Vagina (tissue), 2 donors: Measurements from ENCODE around the gene STAP2. TPM values are rescaled to one million over a fixed set of nuclear protein-coding genes. Genes with fewer than 3 reads are reported as not detected.

Experiments
- DNase-seq, 2 donors: peaks; one replicate each; pipeline ENCODE4 v3.0.0-alpha.2; 2017; ENCODE audit errors: extremely low spot score in 2 of 2
- H3K27ac ChIP-seq: fragments of 200-600 bp; sonication (generic); one replicate; pipeline ENCODE4 v1.5.1; 2019
- H3K27me3 ChIP-seq: fragments of 200-600 bp; sonication (generic); one replicate; pipeline ENCODE4 v1.5.1; 2019
- H3K36me3 ChIP-seq, 2 donors: fragments of 200-600 bp; sonication (generic); one replicate each; pipeline ENCODE4 v1.5.1; 2017 to 2019
- H3K4me1 ChIP-seq: fragments of 200-600 bp; sonication (generic); one replicate; pipeline ENCODE4 v1.5.1; 2019
- H3K4me3 ChIP-seq, 2 donors: fragments of 200-600 bp; sonication (generic); 1 replicate in 1 of 2; 2 replicates in 1 of 2; pipeline ENCODE4 v1.5.1; 2016 to 2019
- H3K9me3 ChIP-seq: fragments of 200-600 bp; sonication (generic); one replicate; pipeline ENCODE4 v1.5.1; 2019
- POLR2A ChIP-seq, 2 donors: fragments of 450-650 bp; IDR thresholded peaks; one replicate each; pipeline ENCODE4 v1.6.1; 2017; ENCODE audit warnings: antibody characterized with exemption in 2 of 2, mild to moderate bottlenecking in 2 of 2, moderate library complexity in 2 of 2
- POLR2AphosphoS5 ChIP-seq, 2 donors: sonication (generic); formaldehyde crosslinking; IDR thresholded peaks; one replicate each; pipeline ENCODE4 v1.9.0; 2017; ENCODE audit warnings: antibody characterized with exemption in 2 of 2, mild to moderate bottlenecking in 2 of 2, low read depth in 1 of 2; ENCODE audit not compliant: insufficient read depth in 1 of 2
- intact Hi-C: fragments of 100-400 bp; cut with DNase I; formaldehyde crosslinking; loops from one replicate; pipeline ENCODE4 v1.15.1; 2023
- total RNA-seq: library from RNA; depleted of rRNA; stranded (reverse); fragments of >200 nt; gene quantifications from one replicate; pipeline ENCODE4 v1.2.3, GENCODE V29; 2016
- TF ChIP-seq, protein P1 (sequence below), 3 experiments: fragments of 450-650 bp in 2 of 3; fragments of 200-600 bp in 1 of 3; sonication (generic) in 1 of 3; IDR thresholded peaks; one replicate each; pipeline ENCODE4 v1.5.1; 2017 to 2019; ENCODE audit warnings: antibody characterized with exemption in 3 of 3, mild to moderate bottlenecking in 2 of 3, moderate library complexity in 2 of 3

The STAP2 gene
- total RNA-seq, 1 donor from 2014 or later = 29.2 TPM

DNA sequence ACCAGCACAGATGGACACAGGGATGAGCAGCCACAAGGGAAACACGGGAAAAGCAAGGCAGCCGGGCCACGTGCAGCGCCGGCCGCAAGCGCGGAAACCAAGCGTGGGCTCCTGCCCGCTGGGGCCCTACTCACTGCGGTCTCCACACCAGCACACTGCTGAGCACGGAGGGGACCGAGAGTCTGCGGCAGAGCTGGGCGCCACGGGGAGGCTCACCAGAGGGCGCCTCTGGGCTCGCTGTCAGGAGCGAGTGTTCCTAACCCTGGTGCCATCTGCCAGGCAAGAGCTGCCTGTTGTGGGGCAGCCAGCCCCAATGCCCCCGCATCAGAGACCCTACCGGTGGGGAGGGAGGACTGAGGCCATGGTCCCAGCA lies 31.2 kb upstream of the STAP2 start:
- intact Hi-C loops = no loop called here
- peaks cover 80% of the 10 kb centered on the region for H3K4me1 ChIP-seq
- H3K27me3 ChIP-seq = no peaks in the 10 kb centered on the region
- no peak for DNase-seq
- peak overlapping the region; percentile 27 to 35 for H3K4me3 ChIP-seq
- no peaks in the 10 kb centered on the region for H3K9me3 ChIP-seq
- H3K36me3 ChIP-seq = peaks cover 0 to 16% of the 10 kb centered on the region in 2 donors
- peak overlapping the region; percentile 90 for H3K27ac ChIP-seq
- TF ChIP-seq POLR2AphosphoS5 (IDR thresholded peaks at IDR 0.05; ENCODE audit: insufficient read depth in 1 of 2, low read depth in 1 of 2) = no peak
- TF ChIP-seq POLR2A (IDR thresholded peaks at IDR 0.05) = no peak
- TF ChIP-seq, protein P1, sequence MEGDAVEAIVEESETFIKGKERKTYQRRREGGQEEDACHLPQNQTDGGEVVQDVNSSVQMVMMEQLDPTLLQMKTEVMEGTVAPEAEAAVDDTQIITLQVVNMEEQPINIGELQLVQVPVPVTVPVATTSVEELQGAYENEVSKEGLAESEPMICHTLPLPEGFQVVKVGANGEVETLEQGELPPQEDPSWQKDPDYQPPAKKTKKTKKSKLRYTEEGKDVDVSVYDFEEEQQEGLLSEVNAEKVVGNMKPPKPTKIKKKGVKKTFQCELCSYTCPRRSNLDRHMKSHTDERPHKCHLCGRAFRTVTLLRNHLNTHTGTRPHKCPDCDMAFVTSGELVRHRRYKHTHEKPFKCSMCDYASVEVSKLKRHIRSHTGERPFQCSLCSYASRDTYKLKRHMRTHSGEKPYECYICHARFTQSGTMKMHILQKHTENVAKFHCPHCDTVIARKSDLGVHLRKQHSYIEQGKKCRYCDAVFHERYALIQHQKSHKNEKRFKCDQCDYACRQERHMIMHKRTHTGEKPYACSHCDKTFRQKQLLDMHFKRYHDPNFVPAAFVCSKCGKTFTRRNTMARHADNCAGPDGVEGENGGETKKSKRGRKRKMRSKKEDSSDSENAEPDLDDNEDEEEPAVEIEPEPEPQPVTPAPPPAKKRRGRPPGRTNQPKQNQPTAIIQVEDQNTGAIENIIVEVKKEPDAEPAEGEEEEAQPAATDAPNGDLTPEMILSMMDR (IDR thresholded peaks at IDR 0.05) = no peak

DNA sequence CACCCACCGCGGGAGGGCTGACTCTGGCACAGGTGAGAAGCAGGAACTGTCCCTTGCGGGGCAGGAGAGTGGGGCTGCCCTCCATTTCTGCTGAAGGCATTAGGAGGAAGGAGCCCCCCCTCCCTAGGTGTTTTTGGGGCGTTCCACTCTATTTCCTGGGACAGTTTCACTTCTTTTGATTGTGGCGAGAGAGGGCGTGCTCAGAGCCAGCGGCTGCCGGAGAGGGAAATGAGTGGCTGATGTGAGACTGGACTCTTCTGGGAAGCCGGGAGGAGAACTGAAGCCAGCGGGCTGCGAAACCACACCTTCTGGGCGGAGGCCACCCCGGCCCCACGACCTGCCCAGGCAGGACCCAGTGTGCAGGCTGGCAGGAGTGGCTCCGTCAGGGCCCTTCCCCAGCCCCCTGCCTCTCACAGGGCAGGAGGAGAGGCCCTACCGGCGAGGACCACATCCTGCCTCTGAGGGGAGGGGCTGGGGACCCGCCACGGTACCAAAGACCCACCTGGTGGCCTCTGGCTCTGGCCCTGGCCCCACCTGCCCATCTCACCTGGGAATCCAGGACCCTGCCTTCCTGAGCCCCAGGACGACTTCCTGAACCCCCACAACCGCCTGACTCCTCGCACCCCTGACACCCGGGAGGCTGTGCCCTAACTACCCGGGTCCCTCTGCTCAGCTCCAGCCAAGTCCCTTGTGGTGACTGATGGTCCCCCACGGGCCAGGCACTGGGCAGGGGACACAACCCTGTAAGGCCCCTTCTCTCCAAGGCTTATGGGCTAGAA lies 30.7 kb upstream of the STAP2 start:
- no peaks in the 10 kb centered on the region for H3K27me3 ChIP-seq
- no peak for TF ChIP-seq POLR2A (IDR thresholded peaks at IDR 0.05)
- peak in 1 of 2 donors; percentile 55 for TF ChIP-seq POLR2AphosphoS5 (IDR thresholded peaks at IDR 0.05; ENCODE audit: insufficient read depth in 1 of 2, low read depth in 1 of 2)
- TF ChIP-seq, protein P1 (IDR thresholded peaks at IDR 0.05) = no peak
- intact Hi-C loops = no loop called here
- no peaks in the 10 kb centered on the region for H3K9me3 ChIP-seq
- H3K4me3 ChIP-seq = peak overlapping the region; percentile 27 to 35
- H3K36me3 ChIP-seq = peaks cover 0 to 17% of the 10 kb centered on the region in 2 donors
- DNase-seq = no peak
- peaks cover 74% of the 10 kb centered on the region for H3K4me1 ChIP-seq
- peak overlapping the region; percentile 90 for H3K27ac ChIP-seq

DNA sequence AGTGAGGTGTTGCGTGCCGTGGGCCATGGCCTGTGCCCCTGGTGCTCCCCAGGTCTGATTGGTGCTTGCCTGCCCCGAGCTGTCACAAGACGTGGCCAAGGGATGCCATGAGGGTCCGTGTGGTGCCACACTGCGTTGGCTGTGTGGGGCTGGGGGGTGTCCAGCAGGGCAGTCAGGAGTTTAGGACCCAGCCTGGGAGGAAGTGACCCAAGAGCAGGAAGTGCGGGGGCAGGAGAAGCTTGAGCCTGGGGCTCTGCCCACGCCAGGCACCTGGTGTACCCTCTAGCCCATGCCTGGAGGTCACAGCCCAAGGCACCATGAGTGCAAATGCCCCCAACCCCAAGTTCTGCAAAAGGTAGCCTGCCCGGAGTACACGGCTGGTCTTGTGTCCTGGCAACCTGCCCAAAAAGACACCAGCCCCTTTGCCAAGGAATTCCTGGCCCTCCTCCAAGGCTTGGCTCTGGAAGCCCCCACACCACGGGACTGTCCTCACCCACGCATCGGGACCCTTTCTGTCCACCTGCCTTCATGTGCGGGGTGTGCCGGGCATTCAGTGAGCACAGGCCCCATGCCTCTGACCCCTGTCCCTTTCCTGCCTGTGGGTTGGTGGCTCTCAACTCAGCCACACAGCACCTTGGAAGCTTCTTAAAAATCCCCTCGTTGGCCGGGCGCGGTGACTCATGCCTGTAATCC lies 29.6 kb upstream of the STAP2 start:
- Histone ChIP-seq H3K27me3 (no peaks in the 10 kb centered on the region), H3K36me3 (peaks cover 0 to 27% of the 10 kb centered on the region in 2 donors), H3K4me3 (peak overlapping the region in 1 of 2 donors; percentile 35), H3K4me1 (peaks cover 64% of the 10 kb centered on the region), H3K27ac (peak overlapping the region; percentile 90), H3K9me3 (no peaks in the 10 kb centered on the region)
- TF ChIP-seq, protein P1 (IDR thresholded peaks at IDR 0.05) = no peak
- no peak for TF ChIP-seq POLR2A (IDR thresholded peaks at IDR 0.05)
- TF ChIP-seq POLR2AphosphoS5 (IDR thresholded peaks at IDR 0.05; ENCODE audit: insufficient read depth in 1 of 2, low read depth in 1 of 2) = no peak
- DNase-seq = no peak
- intact Hi-C loops = no loop called here

DNA sequence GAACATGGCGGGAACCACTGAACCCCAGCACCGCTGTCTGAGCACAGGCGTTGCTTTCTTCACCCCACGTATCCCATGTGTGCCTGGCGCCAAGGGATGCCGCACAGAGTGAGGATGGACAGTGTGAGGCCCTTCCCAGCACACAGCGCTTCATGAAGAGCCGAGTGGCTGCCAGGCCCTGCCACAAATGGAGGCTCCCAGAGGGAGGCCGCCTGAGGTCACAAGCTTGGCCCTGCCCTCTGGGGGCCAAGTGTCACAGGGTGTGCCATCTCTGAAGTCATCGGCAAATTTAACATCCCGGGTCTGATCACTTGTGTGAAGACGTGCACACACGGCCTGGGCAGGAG lies 29.1 kb upstream of the STAP2 start:
- peaks cover 59% of the 10 kb centered on the region for H3K4me1 ChIP-seq
- H3K9me3 ChIP-seq = no peaks in the 10 kb centered on the region
- H3K27ac ChIP-seq = peak overlapping the region; percentile 90
- no peak overlapping the region for H3K4me3 ChIP-seq
- TF ChIP-seq, protein P1 (IDR thresholded peaks at IDR 0.05) = no peak
- peak in 1 of 2 donors; percentile 12 for TF ChIP-seq POLR2AphosphoS5 (IDR thresholded peaks at IDR 0.05; ENCODE audit: insufficient read depth in 1 of 2, low read depth in 1 of 2)
- no peaks in the 10 kb centered on the region for H3K27me3 ChIP-seq
- H3K36me3 ChIP-seq = peaks cover 0 to 32% of the 10 kb centered on the region in 2 donors
- intact Hi-C loops = no loop called here
- DNase-seq = no peak

DNA sequence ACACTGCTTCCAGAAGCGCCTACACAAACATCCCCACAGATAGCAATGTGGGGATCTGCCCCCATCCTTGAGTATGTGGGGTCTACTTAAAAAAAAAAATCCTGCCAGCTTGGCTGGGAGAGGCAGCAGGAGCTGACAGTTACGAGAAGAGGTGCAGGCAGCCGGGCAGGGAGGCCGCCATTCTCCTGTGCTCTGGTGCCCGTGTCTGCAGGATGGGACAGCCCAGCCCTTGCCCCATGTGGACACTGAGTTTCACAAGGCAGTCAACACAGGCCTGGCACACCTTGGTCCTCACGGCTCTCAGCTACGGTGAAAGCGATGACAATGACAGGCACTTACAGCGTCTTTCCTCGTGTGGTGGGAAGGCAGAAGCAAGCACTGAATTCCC lies 28.7 kb upstream of the STAP2 start:
- no peak overlapping the region for H3K4me3 ChIP-seq
- intact Hi-C loops = no loop called here
- DNase-seq = no peak
- TF ChIP-seq, protein P1 (IDR thresholded peaks at IDR 0.05) = no peak
- TF ChIP-seq POLR2A (IDR thresholded peaks at IDR 0.05) (no peak), POLR2AphosphoS5 (IDR thresholded peaks at IDR 0.05; ENCODE audit: insufficient read depth in 1 of 2, low read depth in 1 of 2) (no peak)
- peaks cover 0 to 35% of the 10 kb centered on the region in 2 donors for H3K36me3 ChIP-seq
- H3K4me1 ChIP-seq = peaks cover 54% of the 10 kb centered on the region
- no peaks in the 10 kb centered on the region for H3K9me3 ChIP-seq
- peak overlapping the region; percentile 15 for H3K27ac ChIP-seq
- H3K27me3 ChIP-seq = no peaks in the 10 kb centered on the region
